Lung (tissue), 12 donors: ENCODE results near the gene BUB3. TPM values are rescaled to one million over a fixed set of nuclear protein-coding genes. Genes with fewer than 3 reads are reported as not detected.

ENCODE experiments used
- ATAC-seq: fragments of 200-7000 bp; cut with Tn5 transposase; one replicate; pipeline ENCODE4 v1.9.1; 2020; ENCODE audit warnings: moderate number of reproducible peaks; ENCODE audit not compliant: insufficient read depth, low FRiP score
- DNase-seq, 3 donors: peaks; one replicate each; pipeline ENCODE4 v3.0.0-alpha.2; 2013 to 2017
- H3K27ac ChIP-seq, 2 donors: one replicate each; pipeline ENCODE4 v1.5.1; 2013; ENCODE audit warnings: mild to moderate bottlenecking in 2 of 2, moderate library complexity in 2 of 2, control low read depth in 1 of 2, inconsistent platforms in 1 of 2, low read depth in 1 of 2, low read length in 1 of 2
- H3K27me3 ChIP-seq, 3 donors: one replicate each; pipeline ENCODE4 v1.5.1; 2013; ENCODE audit warnings: low read length in 2 of 3; ENCODE audit not compliant: control insufficient read depth in 3 of 3, insufficient read depth in 3 of 3
- H3K36me3 ChIP-seq, 4 donors: one replicate each; pipeline ENCODE4 v1.5.1; 2013; ENCODE audit warnings: low read length in 4 of 4, mild to moderate bottlenecking in 1 of 4, moderate library complexity in 1 of 4; ENCODE audit not compliant: control insufficient read depth in 4 of 4, insufficient read depth in 4 of 4
- H3K4me1 ChIP-seq, 5 donors: one replicate each; pipeline ENCODE4 v1.5.1; 2013; ENCODE audit warnings: low read length in 5 of 5, mild to moderate bottlenecking in 2 of 5, moderate library complexity in 1 of 5; ENCODE audit not compliant: control insufficient read depth in 5 of 5, insufficient read depth in 5 of 5
- H3K4me3 ChIP-seq: one replicate; pipeline ENCODE4 v1.5.1; 2013; ENCODE audit warnings: mild to moderate bottlenecking, control low read depth, moderate library complexity
- H3K9ac ChIP-seq, 2 donors: one replicate each; pipeline ENCODE4 v1.5.1; 2013; ENCODE audit warnings: low read length in 2 of 2, control low read depth in 1 of 2; ENCODE audit not compliant: insufficient read depth in 1 of 2
- H3K9me3 ChIP-seq, 4 donors: one replicate each; pipeline ENCODE4 v1.5.1; 2013; ENCODE audit warnings: low read length in 3 of 4, mild to moderate bottlenecking in 1 of 4, moderate library complexity in 1 of 4; ENCODE audit not compliant: control insufficient read depth in 4 of 4, insufficient read depth in 3 of 4
- CTCF ChIP-seq: IDR thresholded peaks from 2 replicates; pipeline ENCODE4 v1.5.1; 2012; ENCODE audit warnings: mild to moderate bottlenecking; ENCODE audit errors: control extremely low read depth, extremely low read depth
- WGBS, 2 donors: extraction: QIAGEN DNeasy Blood & Tissue Kit; methylation state at CpG; one replicate each; pipeline ENCODE4 v1.1.7; 2013; 5-methylcytosine and 5-hydroxymethylcytosine counted together
- polyA plus RNA-seq, 2 donors: library from polyadenylated mRNA; stranded (reverse); fragments of 200-250 nt; gene quantifications; one replicate each; pipeline ENCODE4 v1.2.1, GENCODE V29; 2013
- total RNA-seq, 2 donors: library from RNA; depleted of rRNA in 1 of 2; stranded (reverse); fragments of >200 nt in 1 of 2; gene quantifications; one replicate each; pipeline ENCODE4 v1.2.1, GENCODE V29; 2014 to 2021
- donor health status: control.
- donor health status: control.
- donor health status: Bipolar disorder and iron deficiency.
- donor health status: healthy.
- donor health status: DM: yes; HTN: yes; CAD: no.

BUB3 gene
- total and polyA plus RNA-seq, 4 donors: 35.4 to 114 (median 64.1) TPM

- Histone ChIP-seq H3K36me3 (no peaks in the 10 kb centered on the region), H3K27me3 (peaks cover 7 to 88% (median 82%) of the 10 kb centered on the region in 3 donors), H3K27ac (no peak overlapping the region), H3K4me3 (no peak overlapping the region), H3K4me1 (peaks cover 0 to 22% (median 4%) of the 10 kb centered on the region in 5 donors), H3K9ac (no peak overlapping the region), H3K9me3 (peaks cover 0 to 8% (median 0%) of the 10 kb centered on the region in 4 donors)
- TF ChIP-seq CTCF: no peak
- WGBS, 2 donors: 6% methylated on average over 42 to 43 of the region's 43 CpGs
- DNase-seq (no peak), ATAC-seq (no peak)
These were observed 13.8 kb upstream of the BUB3 start for GRCh38 chr10:123140164-123140982.

- Histone ChIP-seq H3K27ac (no peak overlapping the region), H3K4me3 (no peak overlapping the region), H3K9ac (no peak overlapping the region), H3K4me1 (peaks cover 0 to 20% (median 4%) of the 10 kb centered on the region in 5 donors), H3K27me3 (peaks cover 7 to 94% (median 84%) of the 10 kb centered on the region in 3 donors), H3K9me3 (peaks cover 0 to 10% (median 0%) of the 10 kb centered on the region in 4 donors), H3K36me3 (no peaks in the 10 kb centered on the region)
- TF ChIP-seq CTCF: no peak
- 8% methylated on average over 6 of the region's 6 CpGs for WGBS, 2 donors
- DNase-seq (no peak), ATAC-seq (no peak)
These were observed 13.2 kb upstream of the BUB3 start for GRCh38 chr10:123140983-123141390.

- H3K27me3 ChIP-seq: peaks cover 6 to 95% (median 93%) of the 10 kb centered on the region in 3 donors
- H3K9ac ChIP-seq: no peak overlapping the region
- TF ChIP-seq CTCF: no peak
- H3K36me3 ChIP-seq: no peaks in the 10 kb centered on the region
- no peak overlapping the region for H3K4me3 ChIP-seq
- H3K27ac ChIP-seq: no peak overlapping the region
- WGBS, 2 donors: 6 to 8% methylated on average over 37 to 38 of the region's 38 CpGs
- DNase-seq (no peak), ATAC-seq (no peak)
- peaks cover 0 to 14% (median 4%) of the 10 kb centered on the region in 5 donors for H3K4me1 ChIP-seq
- H3K9me3 ChIP-seq: peaks cover 0 to 9% (median 0%) of the 10 kb centered on the region in 4 donors
These were observed 12.2 kb upstream of the BUB3 start for GRCh38 chr10:123141791-123142700.
